HL-60 (cell line): Measurements from ENCODE around the gene UBA5.

Source experiments
- DNase-seq, 2 experiments: peaks; one replicate each; pipeline ENCODE4 v3.0.0-alpha.2; 2010 to 2020; ENCODE audit warnings: low read depth in 1 of 2, low spot score in 1 of 2
- H3K27ac ChIP-seq: fragments of 250-450 bp; sonication (Bioruptor Pico); replicated peaks from 2 replicates; pipeline ENCODE4 v1.5.1; 2020; ENCODE audit warnings: mild to moderate bottlenecking, moderate library complexity
- H3K27me3 ChIP-seq: fragments of 250-450 bp; sonication (Bioruptor Pico); 2 replicates; pipeline ENCODE4 v1.5.1; 2021; ENCODE audit warnings: mild to moderate bottlenecking, moderate library complexity; ENCODE audit not compliant: insufficient read depth, poor library complexity, severe bottlenecking
- H3K4me3 ChIP-seq: replicated peaks from 2 replicates; pipeline ENCODE4 v1.5.1; 2011; ENCODE audit warnings: mild to moderate bottlenecking, control low read depth, low read length; ENCODE audit not compliant: insufficient read depth
- GABPA ChIP-seq: IDR thresholded peaks from 2 replicates; pipeline ENCODE4 v1.6.1; 2012; ENCODE audit warnings: low read depth
- POLR2AphosphoS5 ChIP-seq: IDR thresholded peaks from 2 replicates; pipeline ENCODE4 v1.6.1; 2012; ENCODE audit warnings: low read depth
- SPI1 ChIP-seq: IDR thresholded peaks from 2 replicates; pipeline ENCODE4 v1.6.1; 2012; ENCODE audit warnings: low read depth, mild to moderate bottlenecking, borderline replicate concordance
- TF ChIP-seq, protein P1 (sequence below): IDR thresholded peaks from 2 replicates; pipeline ENCODE4 v1.6.1; 2012; ENCODE audit warnings: low read depth; ENCODE audit not compliant: insufficient replicate concordance
- TF ChIP-seq, protein P2 (sequence below): IDR thresholded peaks from one replicate; pipeline ENCODE4 v1.5.1; 2011; ENCODE audit warnings: low read length, control low read depth, inconsistent platforms; ENCODE audit not compliant: insufficient read depth

UBA5 gene

DNA sequence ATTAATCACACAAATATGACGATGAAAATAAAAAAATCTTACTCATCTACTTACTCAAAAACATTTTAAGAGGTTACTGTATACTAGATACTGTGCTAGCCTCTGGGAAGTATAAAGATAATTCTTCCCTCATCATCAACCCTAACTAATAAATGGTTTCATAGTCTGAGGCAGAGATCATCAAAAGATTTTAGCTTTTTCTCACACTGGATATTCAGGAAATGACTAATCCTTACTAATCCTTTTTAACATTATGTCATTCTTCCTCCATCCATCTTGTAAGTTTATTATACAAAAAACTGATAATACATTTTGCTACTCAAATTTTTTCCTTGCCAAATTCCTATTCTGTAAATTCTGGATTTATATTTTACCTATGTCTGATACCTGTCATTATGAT lies 30.2 kb upstream of the UBA5 start:
- no peak overlapping the region for H3K27ac ChIP-seq
- TF ChIP-seq GABPA, result no peak
- no peak for TF ChIP-seq POLR2AphosphoS5
- TF ChIP-seq SPI1, result no peak
- TF ChIP-seq, protein P1, sequence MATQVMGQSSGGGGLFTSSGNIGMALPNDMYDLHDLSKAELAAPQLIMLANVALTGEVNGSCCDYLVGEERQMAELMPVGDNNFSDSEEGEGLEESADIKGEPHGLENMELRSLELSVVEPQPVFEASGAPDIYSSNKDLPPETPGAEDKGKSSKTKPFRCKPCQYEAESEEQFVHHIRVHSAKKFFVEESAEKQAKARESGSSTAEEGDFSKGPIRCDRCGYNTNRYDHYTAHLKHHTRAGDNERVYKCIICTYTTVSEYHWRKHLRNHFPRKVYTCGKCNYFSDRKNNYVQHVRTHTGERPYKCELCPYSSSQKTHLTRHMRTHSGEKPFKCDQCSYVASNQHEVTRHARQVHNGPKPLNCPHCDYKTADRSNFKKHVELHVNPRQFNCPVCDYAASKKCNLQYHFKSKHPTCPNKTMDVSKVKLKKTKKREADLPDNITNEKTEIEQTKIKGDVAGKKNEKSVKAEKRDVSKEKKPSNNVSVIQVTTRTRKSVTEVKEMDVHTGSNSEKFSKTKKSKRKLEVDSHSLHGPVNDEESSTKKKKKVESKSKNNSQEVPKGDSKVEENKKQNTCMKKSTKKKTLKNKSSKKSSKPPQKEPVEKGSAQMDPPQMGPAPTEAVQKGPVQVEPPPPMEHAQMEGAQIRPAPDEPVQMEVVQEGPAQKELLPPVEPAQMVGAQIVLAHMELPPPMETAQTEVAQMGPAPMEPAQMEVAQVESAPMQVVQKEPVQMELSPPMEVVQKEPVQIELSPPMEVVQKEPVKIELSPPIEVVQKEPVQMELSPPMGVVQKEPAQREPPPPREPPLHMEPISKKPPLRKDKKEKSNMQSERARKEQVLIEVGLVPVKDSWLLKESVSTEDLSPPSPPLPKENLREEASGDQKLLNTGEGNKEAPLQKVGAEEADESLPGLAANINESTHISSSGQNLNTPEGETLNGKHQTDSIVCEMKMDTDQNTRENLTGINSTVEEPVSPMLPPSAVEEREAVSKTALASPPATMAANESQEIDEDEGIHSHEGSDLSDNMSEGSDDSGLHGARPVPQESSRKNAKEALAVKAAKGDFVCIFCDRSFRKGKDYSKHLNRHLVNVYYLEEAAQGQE, result no peak
- TF ChIP-seq, protein P2, sequence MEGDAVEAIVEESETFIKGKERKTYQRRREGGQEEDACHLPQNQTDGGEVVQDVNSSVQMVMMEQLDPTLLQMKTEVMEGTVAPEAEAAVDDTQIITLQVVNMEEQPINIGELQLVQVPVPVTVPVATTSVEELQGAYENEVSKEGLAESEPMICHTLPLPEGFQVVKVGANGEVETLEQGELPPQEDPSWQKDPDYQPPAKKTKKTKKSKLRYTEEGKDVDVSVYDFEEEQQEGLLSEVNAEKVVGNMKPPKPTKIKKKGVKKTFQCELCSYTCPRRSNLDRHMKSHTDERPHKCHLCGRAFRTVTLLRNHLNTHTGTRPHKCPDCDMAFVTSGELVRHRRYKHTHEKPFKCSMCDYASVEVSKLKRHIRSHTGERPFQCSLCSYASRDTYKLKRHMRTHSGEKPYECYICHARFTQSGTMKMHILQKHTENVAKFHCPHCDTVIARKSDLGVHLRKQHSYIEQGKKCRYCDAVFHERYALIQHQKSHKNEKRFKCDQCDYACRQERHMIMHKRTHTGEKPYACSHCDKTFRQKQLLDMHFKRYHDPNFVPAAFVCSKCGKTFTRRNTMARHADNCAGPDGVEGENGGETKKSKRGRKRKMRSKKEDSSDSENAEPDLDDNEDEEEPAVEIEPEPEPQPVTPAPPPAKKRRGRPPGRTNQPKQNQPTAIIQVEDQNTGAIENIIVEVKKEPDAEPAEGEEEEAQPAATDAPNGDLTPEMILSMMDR, result no peak
- no peaks in the 10 kb centered on the region for H3K27me3 ChIP-seq
- DNase-seq, result no peak
- no peak overlapping the region for H3K4me3 ChIP-seq

DNA sequence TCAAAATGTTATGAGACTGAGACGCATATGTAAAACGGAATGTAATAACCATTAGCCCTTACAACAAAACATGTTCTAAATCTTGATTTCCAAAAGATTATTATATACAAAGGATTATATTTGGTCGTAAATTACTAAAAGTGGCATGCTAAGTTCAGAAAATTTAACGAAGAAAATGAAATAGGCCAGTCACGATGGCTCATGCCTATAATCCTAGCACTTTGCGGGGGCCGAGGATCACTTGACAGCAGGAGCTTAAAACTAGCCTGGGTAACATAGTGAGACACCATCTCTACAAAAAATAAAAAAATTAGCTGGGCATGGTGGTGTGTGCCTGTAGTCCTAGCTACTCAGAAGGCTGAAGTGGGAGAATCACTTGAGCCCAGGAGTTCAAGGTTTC lies 29.5 kb upstream of the UBA5 start:
- Histone ChIP-seq H3K27me3 (no peaks in the 10 kb centered on the region), H3K27ac (no peak overlapping the region), H3K4me3 (no peak overlapping the region)
- TF ChIP-seq, protein P2, result no peak
- TF ChIP-seq GABPA, result no peak
- TF ChIP-seq, protein P1, result no peak
- TF ChIP-seq SPI1, result no peak
- TF ChIP-seq POLR2AphosphoS5, result no peak
- no peak for DNase-seq

DNA sequence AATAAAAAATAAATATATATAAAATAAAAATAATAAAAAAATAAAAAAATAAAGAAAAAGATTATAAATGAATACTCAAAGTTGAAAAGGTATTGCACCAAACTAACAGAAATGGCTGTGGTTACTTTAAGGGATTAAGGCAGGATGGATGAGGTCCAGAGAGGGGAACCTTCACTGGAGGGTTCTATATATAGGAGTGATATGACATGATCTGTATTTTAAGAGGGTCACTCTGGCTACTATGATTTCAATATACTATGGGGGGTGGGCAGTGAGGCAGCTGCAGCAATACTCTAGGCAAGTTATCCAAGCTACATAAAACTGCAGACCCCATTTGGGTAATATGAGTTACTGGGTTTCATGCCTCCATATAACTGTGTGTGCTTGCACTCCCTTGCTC lies 25.1 kb upstream of the UBA5 start:
- Histone ChIP-seq H3K27me3 (no peaks in the 10 kb centered on the region), H3K4me3 (no peak overlapping the region), H3K27ac (no peak overlapping the region)
- no peak for DNase-seq
- TF ChIP-seq, protein P1, result no peak
- TF ChIP-seq POLR2AphosphoS5, result no peak
- TF ChIP-seq, protein P2, result no peak
- TF ChIP-seq SPI1, result no peak
- TF ChIP-seq GABPA, result no peak
